Spleen (tissue), 11 donors: ENCODE measurements around the gene TAGLN2. TPM values are rescaled to one million over a fixed set of nuclear protein-coding genes. Genes with fewer than 3 reads are reported as not detected.

Source experiments
- DNase-seq: peaks from one replicate; pipeline ENCODE4 v3.0.0-alpha.2; 2020
- H3K27ac ChIP-seq, 8 donors: fragments of 200-600 bp; sonication (generic) in 7 of 8; 1 replicate in 4 of 8; 2 replicates in 4 of 8; pipeline versions ENCODE4 v1.5.0 to v1.8.0; 2016 to 2021; ENCODE audit warnings: inconsistent platforms in 4 of 8, mild to moderate bottlenecking in 4 of 8, moderate library complexity in 1 of 8
- H3K27me3 ChIP-seq, 7 donors: fragments of 200-600 bp; sonication (generic) in 6 of 7; replicated peaks in 1 of 7; 1 replicate in 4 of 7; 2 replicates in 3 of 7; pipeline versions ENCODE4 v1.5.0 to v1.8.0; 2016 to 2021; ENCODE audit warnings: inconsistent platforms in 3 of 7, mild to moderate bottlenecking in 1 of 7
- H3K36me3 ChIP-seq, 6 donors: fragments of 200-600 bp; sonication (generic) in 5 of 6; 1 replicate in 4 of 6; 2 replicates in 2 of 6; pipeline versions ENCODE4 v1.5.0 to v1.8.0; 2016 to 2021; ENCODE audit warnings: inconsistent platforms in 2 of 6
- H3K4me1 ChIP-seq, 6 donors: fragments of 200-600 bp; sonication (generic) in 5 of 6; 1 replicate in 3 of 6; 2 replicates in 3 of 6; pipeline versions ENCODE4 v1.5.0 to v1.8.0; 2016 to 2021; ENCODE audit warnings: inconsistent platforms in 3 of 6
- H3K4me3 ChIP-seq, 8 donors: fragments of 200-600 bp; sonication (generic) in 7 of 8; 1 replicate in 4 of 8; 2 replicates in 4 of 8; pipeline versions ENCODE4 v1.5.0 to v1.8.0; 2016 to 2021; ENCODE audit warnings: inconsistent platforms in 4 of 8, mild to moderate bottlenecking in 4 of 8, moderate library complexity in 2 of 8
- H3K9me3 ChIP-seq, 8 donors: fragments of 200-600 bp; sonication (generic) in 7 of 8; 1 replicate in 4 of 8; 2 replicates in 4 of 8; pipeline versions ENCODE4 v1.5.0 to v1.8.0; 2016 to 2021; ENCODE audit warnings: inconsistent platforms in 4 of 8
- POLR2A ChIP-seq, 3 donors: fragments of 450-650 bp; IDR thresholded peaks; one replicate each; pipeline ENCODE4 v1.5.1; 2017; ENCODE audit warnings: antibody characterized with exemption in 3 of 3, mild to moderate bottlenecking in 1 of 3
- POLR2AphosphoS5 ChIP-seq, 3 donors: sonication (generic); formaldehyde crosslinking; IDR thresholded peaks; one replicate each; pipeline ENCODE4 v1.5.1; 2017; ENCODE audit warnings: antibody characterized with exemption in 3 of 3
- WGBS, 5 donors: extraction: QIAGEN DNeasy Blood & Tissue Kit in 3 of 5; methylation state at CpG; one replicate each; pipeline versions ENCODE4 v1.1.5 to v1.1.7; 2013 to 2018; 5-methylcytosine and 5-hydroxymethylcytosine counted together
- intact Hi-C: fragments of 100-400 bp; cut with DNase I; formaldehyde crosslinking; loops from one replicate; pipeline ENCODE4 v1.15.0; 2023; ENCODE audit warnings: low total_unique reads
- polyA plus RNA-seq, 3 donors: library from polyadenylated mRNA; stranded (reverse); fragments of 200-250 nt; gene quantifications; one replicate each; pipeline ENCODE4 v1.2.1, GENCODE V29; 2013
- total RNA-seq, 7 donors: library from RNA; depleted of rRNA in 3 of 7; stranded (reverse); fragments of >200 nt in 3 of 7; fragmentation: NEBNext Ultra II Directional in 4 of 7; extraction: Animal tissue kit (Norgen Biotek cat#: 25700) in 4 of 7; gene quantifications; one replicate each; pipeline versions ENCODE4 v1.1.0 to v1.2.1, GENCODE V29; 2016 to 2021
- TF ChIP-seq, protein P1 (sequence below), 11 experiments: fragments of 200-600 bp in 7 of 11; fragments of 450-650 bp in 4 of 11; sonication (generic) in 4 of 11; IDR thresholded peaks in 8 of 11; conservative IDR thresholded peaks in 3 of 11; 1 replicate in 7 of 11; 2 replicates in 4 of 11; pipeline versions ENCODE4 v1.4.0 to v1.8.0; 2016 to 2021; ENCODE audit warnings: antibody characterized with exemption in 11 of 11, inconsistent platforms in 4 of 11, mild to moderate bottlenecking in 1 of 11
- donor health status: healthy with polysubstance abuse.
- donor health status: DM: no; HTN: no; CAD: no; lungs with moderate emphysema.
- donor health status: DM: no; HTN: no; CAD: no.
- donor health status: Bipolar disorder and iron deficiency.
- donor health status: healthy.
- donor health status: DM: no; HTN: no; CAD: no.
- donor health status: DM: yes; HTN: yes; CAD: no.

TAGLN2 gene
- total and polyA plus RNA-seq, 10 donors = 341 to 525 (median 411) TPM

GRCh38 chr1:159920202-159920601 is 5.1 kb downstream of the TAGLN2 start:
- 79 to 88% (median 86%) methylated on average over 10 of the region's 10 CpGs for WGBS, 5 donors
- Histone ChIP-seq H3K9me3 (no peaks in the 10 kb centered on the region), H3K27me3 (no peaks in the 10 kb centered on the region), H3K36me3 (peaks cover 7 to 61% (median 41%) of the 10 kb centered on the region in 6 donors), H3K4me3 (peak overlapping the region in 1 of 8 donors; percentile 76), H3K27ac (peak overlapping the region in 5 of 8 donors; percentile 94 to 97 (median 96)), H3K4me1 (peaks cover 32 to 97% (median 59%) of the 10 kb centered on the region in 6 donors)
- TF ChIP-seq POLR2AphosphoS5 (IDR thresholded peaks at IDR 0.05) = peak in 2 of 3 donors; percentile 34 to 44
- TF ChIP-seq, protein P1, sequence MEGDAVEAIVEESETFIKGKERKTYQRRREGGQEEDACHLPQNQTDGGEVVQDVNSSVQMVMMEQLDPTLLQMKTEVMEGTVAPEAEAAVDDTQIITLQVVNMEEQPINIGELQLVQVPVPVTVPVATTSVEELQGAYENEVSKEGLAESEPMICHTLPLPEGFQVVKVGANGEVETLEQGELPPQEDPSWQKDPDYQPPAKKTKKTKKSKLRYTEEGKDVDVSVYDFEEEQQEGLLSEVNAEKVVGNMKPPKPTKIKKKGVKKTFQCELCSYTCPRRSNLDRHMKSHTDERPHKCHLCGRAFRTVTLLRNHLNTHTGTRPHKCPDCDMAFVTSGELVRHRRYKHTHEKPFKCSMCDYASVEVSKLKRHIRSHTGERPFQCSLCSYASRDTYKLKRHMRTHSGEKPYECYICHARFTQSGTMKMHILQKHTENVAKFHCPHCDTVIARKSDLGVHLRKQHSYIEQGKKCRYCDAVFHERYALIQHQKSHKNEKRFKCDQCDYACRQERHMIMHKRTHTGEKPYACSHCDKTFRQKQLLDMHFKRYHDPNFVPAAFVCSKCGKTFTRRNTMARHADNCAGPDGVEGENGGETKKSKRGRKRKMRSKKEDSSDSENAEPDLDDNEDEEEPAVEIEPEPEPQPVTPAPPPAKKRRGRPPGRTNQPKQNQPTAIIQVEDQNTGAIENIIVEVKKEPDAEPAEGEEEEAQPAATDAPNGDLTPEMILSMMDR (IDR thresholded peaks at IDR 0.05 in 8 of 11, conservative IDR thresholded peaks at IDR 0.05 in 3 of 11) = no peak
- intact Hi-C loops = no loop called here
- DNase-seq = peak; percentile 76

DNA sequence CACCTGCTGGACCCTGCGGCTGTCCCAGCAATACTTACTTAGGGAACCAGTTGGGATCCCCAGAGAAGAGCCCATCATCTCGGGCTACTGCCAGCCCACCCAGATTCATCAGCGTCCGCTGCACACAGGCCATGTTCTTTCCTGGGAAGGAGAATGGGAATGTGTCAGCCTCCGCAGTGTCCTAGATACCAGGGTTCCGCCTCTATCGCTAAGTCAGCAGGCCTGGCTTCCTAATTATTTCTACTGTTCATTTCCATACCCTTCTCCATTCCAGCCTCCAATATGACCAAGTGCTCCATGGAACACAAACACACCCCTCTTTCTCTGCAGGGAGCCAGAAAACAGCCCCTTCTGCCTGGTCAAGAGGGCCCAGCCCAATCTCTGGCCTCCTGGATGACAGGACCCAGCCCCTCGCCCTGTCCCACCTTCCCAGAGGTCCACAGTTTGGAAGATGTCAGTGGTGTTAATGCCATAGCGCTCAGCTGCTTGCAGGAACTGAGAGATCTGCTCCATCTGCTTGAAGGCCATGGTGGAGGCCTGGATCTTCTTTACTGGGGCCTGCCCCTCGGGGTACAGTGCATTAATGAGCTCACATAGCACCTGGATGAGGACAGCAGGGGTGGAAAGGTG is 6.0 kb downstream of the TAGLN2 start:
- no peaks in the 10 kb centered on the region for H3K27me3 ChIP-seq
- WGBS, 5 donors = 94 to 97% (median 96%) methylated on average over 9 to 10 of the region's 10 CpGs
- no peaks in the 10 kb centered on the region for H3K9me3 ChIP-seq
- TF ChIP-seq POLR2AphosphoS5 (IDR thresholded peaks at IDR 0.05) (peak in 1 of 3 donors; percentile 7), POLR2A (IDR thresholded peaks at IDR 0.05) (no peak)
- TF ChIP-seq, protein P1 (IDR thresholded peaks at IDR 0.05 in 8 of 11, conservative IDR thresholded peaks at IDR 0.05 in 3 of 11) = no peak
- peaks cover 7 to 68% (median 41%) of the 10 kb centered on the region in 6 donors for H3K36me3 ChIP-seq
- intact Hi-C loops = no loop called here
- no peak overlapping the region for H3K4me3 ChIP-seq
- DNase-seq = peak; percentile 55
- H3K4me1 ChIP-seq = peaks cover 32 to 95% (median 59%) of the 10 kb centered on the region in 6 donors
- peak overlapping the region in 7 of 8 donors; percentile 5 to 97 (median 94) for H3K27ac ChIP-seq

GRCh38 chr1:159918352-159919200 is 6.7 kb downstream of the TAGLN2 start:
- H3K27me3 ChIP-seq = no peaks in the 10 kb centered on the region
- peaks cover 32 to 95% (median 61%) of the 10 kb centered on the region in 6 donors for H3K4me1 ChIP-seq
- intact Hi-C loops = no loop called here
- H3K4me3 ChIP-seq = no peak overlapping the region
- H3K36me3 ChIP-seq = peaks cover 7 to 68% (median 41%) of the 10 kb centered on the region in 6 donors
- TF ChIP-seq POLR2A (IDR thresholded peaks at IDR 0.05) = no peak
- TF ChIP-seq, protein P1 (IDR thresholded peaks at IDR 0.05 in 8 of 11, conservative IDR thresholded peaks at IDR 0.05 in 3 of 11) = no peak
- peak in 1 of 3 donors; percentile 23 for TF ChIP-seq POLR2AphosphoS5 (IDR thresholded peaks at IDR 0.05)
- peak overlapping the region in 4 of 8 donors; percentile 5 to 97 (median 54) for H3K27ac ChIP-seq
- DNase-seq = peak; percentile 68
- no peaks in the 10 kb centered on the region for H3K9me3 ChIP-seq
- 87 to 92% (median 92%) methylated on average over 13 of the region's 13 CpGs for WGBS, 5 donors
